Keratinocyte (primary cell): ENCODE results near the gene CRYL1. TPM values are rescaled to one million over a fixed set of nuclear protein-coding genes. Genes with fewer than 3 reads are reported as not detected.

Experiments used
- DNase-seq: peaks from one replicate; pipeline ENCODE4 v3.0.0-alpha.2; 2011; ENCODE audit warnings: low read depth, missing footprints, low spot score
- FAIRE-seq: peaks from 2 replicates; lab custom pipeline; 2011; peaks lifted over from hg19 to GRCh38; lab: Jason Lieb, UNC
- H2AFZ ChIP-seq: 2 replicates; pipeline ENCODE4 v1.6.0; 2012; ENCODE audit warnings: low read length, control low read depth, inconsistent platforms; ENCODE audit not compliant: control insufficient read depth
- H3K27ac ChIP-seq: 2 replicates; pipeline ENCODE4 v1.5.1; 2011; ENCODE audit warnings: low read length; ENCODE audit not compliant: control insufficient read depth, insufficient read depth
- H3K27me3 ChIP-seq: 3 replicates; pipeline ENCODE4 v1.6.0; 2011; ENCODE audit warnings: low read length; ENCODE audit not compliant: control insufficient read depth, insufficient read depth; ENCODE audit errors: extremely low read depth
- H3K36me3 ChIP-seq, 2 experiments: 2 replicates in 1 of 2; 3 replicates in 1 of 2; pipeline ENCODE4 v1.5.1; 2011; ENCODE audit warnings: low read length in 2 of 2, mild to moderate bottlenecking in 1 of 2; ENCODE audit not compliant: control insufficient read depth in 2 of 2, insufficient read depth in 2 of 2; ENCODE audit errors: extremely low read depth in 1 of 2
- H3K4me1 ChIP-seq: 3 replicates; pipeline ENCODE4 v1.5.1; 2011; ENCODE audit warnings: low read length; ENCODE audit not compliant: control insufficient read depth, insufficient read depth; ENCODE audit errors: extremely low read depth
- H3K4me2 ChIP-seq: 3 replicates; pipeline ENCODE4 v1.6.0; 2011; ENCODE audit warnings: low read depth, low read length; ENCODE audit not compliant: control insufficient read depth, insufficient read depth; ENCODE audit errors: extremely low read depth
- H3K4me3 ChIP-seq, 3 experiments: fragments of 200-600 bp in 1 of 3; sonication (generic) in 1 of 3; 2 replicates in 2 of 3; 3 replicates in 1 of 3; pipeline ENCODE4 v1.5.1; 2011 to 2016; ENCODE audit warnings: low read length in 3 of 3, mild to moderate bottlenecking in 3 of 3, control low read depth in 2 of 3, inconsistent platforms in 1 of 3, low read depth in 1 of 3, mixed read lengths in 1 of 3, mixed run types in 1 of 3, moderate library complexity in 1 of 3; ENCODE audit not compliant: control insufficient read depth in 2 of 3, insufficient read depth in 2 of 3; ENCODE audit errors: extremely low read depth in 1 of 3
- H3K79me2 ChIP-seq: 2 replicates; pipeline ENCODE4 v1.6.0; 2012; ENCODE audit warnings: low read length; ENCODE audit not compliant: control insufficient read depth, insufficient read depth
- H3K9ac ChIP-seq: 3 replicates; pipeline ENCODE4 v1.6.0; 2011; ENCODE audit warnings: low read length; ENCODE audit not compliant: control insufficient read depth, insufficient read depth; ENCODE audit errors: extremely low read depth
- H3K9me1 ChIP-seq: 3 replicates; pipeline ENCODE4 v1.6.0; 2011; ENCODE audit warnings: low read length; ENCODE audit not compliant: control insufficient read depth, insufficient read depth; ENCODE audit errors: extremely low read depth
- H3K9me3 ChIP-seq: 2 replicates; pipeline ENCODE4 v1.5.1; 2012; ENCODE audit warnings: low read depth, low read length; ENCODE audit not compliant: control insufficient read depth
- H4K20me1 ChIP-seq: 3 replicates; pipeline ENCODE4 v1.6.0; 2011; ENCODE audit warnings: low read length; ENCODE audit not compliant: control insufficient read depth, insufficient read depth; ENCODE audit errors: extremely low read depth
- CTCF ChIP-seq, 3 experiments: IDR thresholded peaks in 1 of 3; conservative IDR thresholded peaks in 1 of 3; optimal IDR thresholded peaks in 1 of 3; 2 replicates in 2 of 3; 3 replicates in 1 of 3; pipeline versions ENCODE3 to v1.5.1; 2011; ENCODE audit warnings: low read length in 3 of 3, mild to moderate bottlenecking in 3 of 3, moderate library complexity in 2 of 3, control low read depth in 1 of 3, inconsistent platforms in 1 of 3; ENCODE audit not compliant: insufficient read depth in 2 of 3; ENCODE audit errors: extremely low read depth in 1 of 3
- EZH2 ChIP-seq: IDR thresholded peaks from one replicate; pipeline ENCODE4 v1.6.1; 2012; ENCODE audit warnings: inconsistent platforms, mild to moderate bottlenecking, low read length, moderate library complexity
- dilution Hi-C: fragments of 300-500 bp; cut with MboI; formaldehyde crosslinking; loops from one replicate; pipeline ENCODE4 v1.7.0; 2020; ENCODE audit warnings: low sequenced_read_pairs; ENCODE audit not compliant: extremely low pct_ligation_motif_present
- polyA plus RNA-seq, 5 experiments: library from polyadenylated mRNA; depleted of rRNA in 3 of 5; stranded (reverse) in 3 of 5; stranded (forward) in 1 of 5; unstranded in 1 of 5; fragments of >200 nt; gene quantifications; 1 replicate in 1 of 5; 2 replicates in 3 of 5; 3 replicates in 1 of 5; pipeline versions ENCODE4 v1.2.1 to v1.2.3, GENCODE V29; 2011 to 2012; ENCODE audit warnings: missing spikeins in 2 of 5, low read depth in 1 of 5, low replicate concordance in 1 of 5

Gene CRYL1
- polyA plus RNA-seq, 1 donor (not counting 4 experiments of a cell fraction or from before 2014, with no cell fraction given), result 27.2 TPM

- no peak for DNase-seq
- no peak overlapping the region for H3K4me2 ChIP-seq
- no peaks in the 10 kb centered on the region for H3K27me3 ChIP-seq
- no peaks in the 10 kb centered on the region for H4K20me1 ChIP-seq
- H3K9me3 ChIP-seq, result no peaks in the 10 kb centered on the region
- peaks cover 23% of the 10 kb centered on the region for H3K4me1 ChIP-seq
- FAIRE-seq, result no peak
- H3K9me1 ChIP-seq, result no peaks in the 10 kb centered on the region
- no peaks in the 10 kb centered on the region for H3K36me3 ChIP-seq
- no peak overlapping the region for H2AFZ ChIP-seq
- dilution Hi-C loops, result no loop called here
- TF ChIP-seq CTCF (optimal IDR thresholded peaks at IDR 0.05 in 1 of 3, IDR thresholded peaks at IDR 0.05 in 1 of 3, conservative IDR thresholded peaks at IDR 0.05 in 1 of 3; ENCODE audit: extremely low read depth in 1 of 3, insufficient read depth in 2 of 3, low read length in 3 of 3) (no peak), EZH2 (no peak)
- no peak overlapping the region for H3K27ac ChIP-seq
- no peak overlapping the region for H3K9ac ChIP-seq
- no peaks in the 10 kb centered on the region for H3K79me2 ChIP-seq
- no peak overlapping the region for H3K4me3 ChIP-seq
These were observed 159.6 kb downstream of the CRYL1 start for GRCh38 chr13:20366056-20366455.

GRCh38 chr13:20363603-20364002, 162.1 kb downstream of the CRYL1 start:
- DNase-seq (no peak), FAIRE-seq (no peak)
- Histone ChIP-seq H3K27me3 (no peaks in the 10 kb centered on the region), H3K9me1 (no peaks in the 10 kb centered on the region), H3K4me1 (peaks cover 25% of the 10 kb centered on the region), H3K79me2 (no peaks in the 10 kb centered on the region), H3K27ac (no peak overlapping the region), H3K36me3 (no peaks in the 10 kb centered on the region), H3K4me3 (no peak overlapping the region), H2AFZ (no peak overlapping the region), H3K4me2 (no peak overlapping the region), H3K9me3 (no peaks in the 10 kb centered on the region), H4K20me1 (no peaks in the 10 kb centered on the region), H3K9ac (no peak overlapping the region)
- TF ChIP-seq CTCF (optimal IDR thresholded peaks at IDR 0.05 in 1 of 3, IDR thresholded peaks at IDR 0.05 in 1 of 3, conservative IDR thresholded peaks at IDR 0.05 in 1 of 3; ENCODE audit: extremely low read depth in 1 of 3, insufficient read depth in 2 of 3, low read length in 3 of 3), result no peak
- no peak for TF ChIP-seq EZH2
- dilution Hi-C loops, result no loop called here
